HAP-1 (cell line): ENCODE measurements around the gene CHST2.
A peak's percentile ranks its signal among the peaks of the same experiment; 100 is the strongest.

Source experiments
- DNase-seq, 2 experiments: peaks; one replicate each; pipeline ENCODE4 v3.0.0-alpha.2; 2016 to 2020; ENCODE audit warnings: low spot score in 2 of 2
- H3K27me3 ChIP-seq: fragments of 250-450 bp; sonication (Bioruptor Pico); 2 replicates; pipeline ENCODE4 v1.5.1; 2020; ENCODE audit warnings: low read depth, mild to moderate bottlenecking, moderate library complexity
- H3K36me3 ChIP-seq: fragments of 250-450 bp; sonication (Bioruptor Pico); replicated peaks from 2 replicates; pipeline ENCODE4 v1.5.1; 2020; ENCODE audit warnings: mild to moderate bottlenecking
- H3K4me1 ChIP-seq: fragments of 250-450 bp; sonication (Bioruptor Pico); 2 replicates; pipeline ENCODE4 v1.5.1; 2020; ENCODE audit warnings: mild to moderate bottlenecking
- H3K4me3 ChIP-seq: fragments of 250-450 bp; sonication (Bioruptor Pico); 2 replicates; pipeline ENCODE4 v1.5.1; 2020; ENCODE audit warnings: mild to moderate bottlenecking, moderate library complexity
- H3K9me3 ChIP-seq: fragments of 250-450 bp; sonication (Bioruptor Pico); 2 replicates; pipeline ENCODE4 v1.5.1; 2020; ENCODE audit warnings: mild to moderate bottlenecking, moderate library complexity
- in situ Hi-C: fragments of 300-500 bp; cut with MboI; formaldehyde crosslinking; loops from 3 replicates; pipeline ENCODE4 v1.14.3; 2020; ENCODE audit warnings: low sequenced_read_pairs, inconsistent platforms, mixed read lengths

Gene CHST2

GRCh38 chr3:143084856-143085731 lies 34.5 kb upstream of the CHST2 start:
- Histone ChIP-seq H3K27me3 (no peaks in the 10 kb centered on the region), H3K4me1 (no peaks in the 10 kb centered on the region), H3K4me3 (no peak overlapping the region), H3K9me3 (no peaks in the 10 kb centered on the region), H3K36me3 (no peaks in the 10 kb centered on the region)
- in situ Hi-C loops = loop anchor here (25.0 kb wide), 1 partner anchor 577 kb away; no protein-coding TSS in a partner anchor
- no peak for DNase-seq

GRCh38 chr3:143088835-143089234 lies 30.7 kb upstream of the CHST2 start:
- Histone ChIP-seq H3K4me1 (no peaks in the 10 kb centered on the region), H3K9me3 (no peaks in the 10 kb centered on the region), H3K36me3 (no peaks in the 10 kb centered on the region), H3K4me3 (no peak overlapping the region), H3K27me3 (no peaks in the 10 kb centered on the region)
- in situ Hi-C loops = loop anchor here (25.0 kb wide), 1 partner anchor 573 kb away; no protein-coding TSS in a partner anchor
- DNase-seq = no peak

GRCh38 chr3:143089965-143090364 lies 29.6 kb upstream of the CHST2 start:
- H3K4me3 ChIP-seq = no peak overlapping the region
- H3K4me1 ChIP-seq = no peaks in the 10 kb centered on the region
- H3K36me3 ChIP-seq = no peaks in the 10 kb centered on the region
- no peaks in the 10 kb centered on the region for H3K9me3 ChIP-seq
- DNase-seq = no peak
- in situ Hi-C loops = loop anchor here (25.0 kb wide), 1 partner anchor 572 kb away; no protein-coding TSS in a partner anchor
- H3K27me3 ChIP-seq = no peaks in the 10 kb centered on the region

DNA sequence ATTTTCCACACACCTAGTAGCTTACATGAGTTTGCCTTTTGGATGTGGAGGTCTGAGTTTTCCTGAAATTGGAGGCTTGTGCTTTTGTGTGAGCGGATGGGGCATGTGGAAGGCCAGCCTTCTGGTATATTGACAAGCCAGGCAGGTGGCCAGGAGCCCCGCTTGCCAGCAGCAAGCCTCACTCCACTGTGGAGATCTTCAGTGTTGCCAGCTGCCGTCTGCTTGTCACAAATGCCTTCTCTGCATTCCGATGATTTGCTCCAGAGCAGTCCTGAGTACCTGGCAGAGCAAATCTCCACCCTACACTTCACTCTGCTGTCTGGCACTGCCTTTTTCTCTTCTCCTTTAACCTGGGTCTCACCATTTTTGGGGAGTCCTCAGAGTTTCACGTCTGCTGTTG lies 29.1 kb upstream of the CHST2 start:
- no peaks in the 10 kb centered on the region for H3K36me3 ChIP-seq
- in situ Hi-C loops = loop anchor here (25.0 kb wide), 1 partner anchor 572 kb away; no protein-coding TSS in a partner anchor
- H3K27me3 ChIP-seq = no peaks in the 10 kb centered on the region
- H3K4me3 ChIP-seq = no peak overlapping the region
- DNase-seq = no peak
- no peaks in the 10 kb centered on the region for H3K4me1 ChIP-seq
- H3K9me3 ChIP-seq = no peaks in the 10 kb centered on the region

GRCh38 chr3:143090976-143091837 lies 28.4 kb upstream of the CHST2 start:
- in situ Hi-C loops = loop anchor here (25.0 kb wide), 1 partner anchor 571 kb away; no protein-coding TSS in a partner anchor
- no peak for DNase-seq
- H3K27me3 ChIP-seq = no peaks in the 10 kb centered on the region
- H3K4me3 ChIP-seq = no peak overlapping the region
- H3K9me3 ChIP-seq = no peaks in the 10 kb centered on the region
- no peaks in the 10 kb centered on the region for H3K36me3 ChIP-seq
- H3K4me1 ChIP-seq = no peaks in the 10 kb centered on the region

DNA sequence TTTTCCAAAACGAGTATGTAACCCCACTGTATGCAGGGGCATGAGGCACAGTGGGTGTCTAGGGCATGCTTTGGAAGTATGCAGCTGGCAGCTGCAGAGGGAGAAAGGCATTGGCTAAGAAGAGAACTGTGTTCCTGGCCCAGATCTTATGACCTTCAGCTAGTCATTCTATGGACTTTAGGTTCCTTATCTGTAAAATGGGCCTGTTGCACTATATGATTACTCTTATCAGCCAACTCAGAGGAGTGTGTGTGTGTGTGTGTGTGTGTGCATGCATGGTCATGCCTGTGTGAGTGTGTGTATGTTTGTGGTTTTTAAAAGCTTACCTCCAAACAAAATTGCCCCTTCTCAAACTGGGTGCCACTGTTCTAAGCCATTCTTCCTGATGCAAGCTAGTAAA lies 27.4 kb upstream of the CHST2 start:
- H3K4me3 ChIP-seq = no peak overlapping the region
- no peaks in the 10 kb centered on the region for H3K36me3 ChIP-seq
- H3K4me1 ChIP-seq = no peaks in the 10 kb centered on the region
- H3K9me3 ChIP-seq = no peaks in the 10 kb centered on the region
- in situ Hi-C loops = loop anchor here (25.0 kb wide), 1 partner anchor 570 kb away; no protein-coding TSS in a partner anchor
- no peak for DNase-seq
- no peaks in the 10 kb centered on the region for H3K27me3 ChIP-seq

GRCh38 chr3:143095813-143096212 lies 23.8 kb upstream of the CHST2 start:
- DNase-seq = no peak

GRCh38 chr3:143098032-143098764 lies 21.4 kb upstream of the CHST2 start:
- peak in 1 of 2 experiments; percentile 36 for DNase-seq

More at GRCh38 chr3:143095813-143096212, 23.8 kb upstream of the CHST2 start:
- Histone ChIP-seq H3K9me3 (no peaks in the 10 kb centered on the region), H3K27me3 (no peaks in the 10 kb centered on the region), H3K4me1 (peaks cover 4% of the 10 kb centered on the region), H3K4me3 (no peak overlapping the region), H3K36me3 (no peaks in the 10 kb centered on the region)
- in situ Hi-C loops = loop anchor here (25.0 kb wide), 1 partner anchor 566 kb away; no protein-coding TSS in a partner anchor

GRCh38 chr3:143099210-143099609 lies 20.4 kb upstream of the CHST2 start:
- no peaks in the 10 kb centered on the region for H3K27me3 ChIP-seq
- no peaks in the 10 kb centered on the region; the same call in 1 of the 2 replicates for H3K9me3 ChIP-seq
- H3K4me3 ChIP-seq = no peak overlapping the region
- H3K36me3 ChIP-seq = no peaks in the 10 kb centered on the region
- DNase-seq = no peak
- H3K4me1 ChIP-seq = peaks cover 6% of the 10 kb centered on the region
- in situ Hi-C loops = loop anchor here (25.0 kb wide), 1 partner anchor 563 kb away; no protein-coding TSS in a partner anchor

More at GRCh38 chr3:143098032-143098764, 21.4 kb upstream of the CHST2 start:
- H3K27me3 ChIP-seq = no peaks in the 10 kb centered on the region
- H3K36me3 ChIP-seq = no peaks in the 10 kb centered on the region
- H3K4me3 ChIP-seq = no peak overlapping the region
- H3K4me1 ChIP-seq = peaks cover 6% of the 10 kb centered on the region
- in situ Hi-C loops = loop anchor here (25.0 kb wide), 1 partner anchor 564 kb away; no protein-coding TSS in a partner anchor
- no peaks in the 10 kb centered on the region; the same call in 1 of the 2 replicates for H3K9me3 ChIP-seq

- no peak for DNase-seq
- Histone ChIP-seq H3K4me1 (peaks cover 6% of the 10 kb centered on the region), H3K4me3 (no peak overlapping the region), H3K9me3 (no peaks in the 10 kb centered on the region; the same call in 1 of the 2 replicates), H3K27me3 (no peaks in the 10 kb centered on the region), H3K36me3 (no peaks in the 10 kb centered on the region)
- in situ Hi-C loops = loop anchor here (25.0 kb wide), 1 partner anchor 563 kb away; no protein-coding TSS in a partner anchor
These were observed 19.9 kb upstream of the CHST2 start for GRCh38 chr3:143099690-143100089.

GRCh38 chr3:143100451-143100850 lies 19.1 kb upstream of the CHST2 start:
- Histone ChIP-seq H3K36me3 (no peaks in the 10 kb centered on the region), H3K4me1 (peaks cover 6% of the 10 kb centered on the region), H3K27me3 (no peaks in the 10 kb centered on the region), H3K4me3 (no peak overlapping the region), H3K9me3 (no peaks in the 10 kb centered on the region; the same call in 1 of the 2 replicates)
- DNase-seq = no peak
- in situ Hi-C loops = no loop called here

GRCh38 chr3:143101792-143102381 lies 17.7 kb upstream of the CHST2 start:
- in situ Hi-C loops = no loop called here
- Histone ChIP-seq H3K36me3 (no peaks in the 10 kb centered on the region), H3K27me3 (no peaks in the 10 kb centered on the region), H3K4me1 (peaks cover 6% of the 10 kb centered on the region), H3K9me3 (no peaks in the 10 kb centered on the region; the same call in 1 of the 2 replicates), H3K4me3 (no peak overlapping the region)
- DNase-seq = no peak
